HG03521 (cell line): ENCODE measurements around the gene TBX22.
"Not testable (repeated sequence)": the region's sequence is repeated elsewhere in the genome, so short reads cannot be mapped to it uniquely, and the experiment has no call there.

Source experiments
- ATAC-seq: cut with Tn5 transposase; IDR thresholded peaks from one replicate; pipeline ENCODE4 v1.9.1; 2021; ENCODE audit warnings: mild to moderate bottlenecking, moderate library complexity; ENCODE audit not compliant: unreplicated experiment

Gene TBX22

DNA sequence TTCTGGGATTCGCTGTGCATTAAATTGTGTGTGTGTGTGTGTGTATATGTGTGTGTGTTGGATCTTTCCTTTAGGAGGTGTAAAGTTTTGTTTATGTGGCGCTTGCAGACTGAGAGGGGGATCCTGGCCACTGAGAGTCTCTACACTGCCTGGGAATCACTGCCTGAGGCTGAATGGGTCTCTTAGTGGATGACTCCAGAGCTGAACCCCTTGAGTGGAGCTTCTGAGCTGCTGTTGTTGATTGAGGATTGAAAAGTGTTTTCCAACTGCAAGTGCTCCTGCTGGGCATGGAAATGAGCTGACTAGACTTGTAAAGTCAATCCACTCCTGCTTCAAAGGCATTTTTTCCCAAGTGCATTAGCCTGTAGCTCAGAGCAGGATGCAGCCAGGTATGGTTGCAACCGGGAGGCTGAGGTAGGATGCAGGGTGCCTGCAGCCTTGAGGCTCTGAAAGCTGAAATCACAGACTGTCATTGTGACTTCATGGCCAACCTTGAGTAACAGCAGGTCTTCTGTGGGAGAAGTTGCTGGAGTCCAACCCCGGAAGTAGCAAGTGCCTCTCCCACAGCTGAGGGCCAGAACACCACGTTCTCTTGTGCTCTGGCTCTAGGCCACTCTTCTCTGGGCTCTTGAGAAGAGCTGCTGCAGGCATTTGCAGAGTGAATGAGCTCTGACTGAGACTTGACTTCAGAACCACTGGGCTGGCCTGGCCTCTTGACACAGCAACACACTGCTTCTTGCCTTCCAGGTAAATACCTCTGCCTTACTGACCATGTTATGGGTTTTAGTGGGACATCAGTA, at the start of gene TBX22:
TSS of gene TBX22 (plus strand) at position 613 of the 800 bp plus-strand sequence. CDS start 7,517 bp downstream, outside the sequence.
- no peak for ATAC-seq

GRCh38 chrX:79975605-79976004, 38.9 kb upstream of the TBX22 start:
- no peak for ATAC-seq

GRCh38 chrX:80004458-80004857, 10.1 kb upstream of the TBX22 start:
- no peak for ATAC-seq

GRCh38 chrX:80011522-80011921, 3.0 kb upstream of the TBX22 start:
- no peak for ATAC-seq

GRCh38 chrX:80016182-80016581, 1.6 kb downstream of the TBX22 start:
- ATAC-seq: no peak

- no peak for ATAC-seq
These were observed 7.1 kb downstream of the TBX22 start for GRCh38 chrX:80021621-80022020.

DNA sequence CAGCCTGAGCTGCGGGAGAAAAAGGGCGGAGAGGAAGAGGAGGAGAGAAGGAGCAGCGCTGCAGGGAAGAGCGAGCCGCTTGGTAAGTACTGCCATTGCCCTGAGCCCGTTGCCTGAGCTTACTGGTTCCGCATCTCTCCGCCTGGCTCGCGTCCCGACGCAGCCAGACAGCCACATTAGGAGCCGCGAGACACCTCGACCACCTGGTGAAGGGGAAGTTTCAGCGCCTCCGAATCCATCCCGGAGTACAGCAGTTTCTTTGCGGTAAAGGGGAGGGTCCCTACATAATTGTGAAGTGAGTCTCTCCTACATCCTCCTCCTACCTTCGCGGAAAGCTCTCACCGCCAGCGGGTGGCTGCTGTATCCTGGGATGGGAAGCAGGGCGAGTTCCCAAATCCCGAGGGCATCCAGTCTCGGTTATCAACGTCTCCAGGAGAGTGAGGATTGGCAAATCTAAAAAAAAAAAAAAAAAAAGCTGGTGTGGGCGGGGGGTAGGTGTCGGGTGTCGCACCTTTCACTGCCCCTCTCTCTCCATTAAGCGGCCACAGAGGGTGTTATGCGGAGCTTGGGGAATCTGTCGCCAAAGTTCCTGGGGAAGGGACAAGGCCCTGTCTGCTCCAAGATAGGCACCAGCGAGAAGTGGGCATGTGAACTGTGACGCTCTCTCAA, 7.9 kb downstream of the TBX22 start:
- ATAC-seq: no peak

GRCh38 chrX:80026116-80026515, 11.6 kb downstream of the TBX22 start:
- ATAC-seq: no peak

GRCh38 chrX:80066156-80066555, 51.6 kb downstream of the TBX22 start:
- ATAC-seq: not testable (repeated sequence)

GRCh38 chrX:80075625-80076024, 61.1 kb downstream of the TBX22 start:
- ATAC-seq: not testable (repeated sequence)
